HG03460 (cell line): ENCODE results near the gene TRPM6.
"Not testable (repeated sequence)": the region's sequence is repeated elsewhere in the genome, so short reads cannot be mapped to it uniquely, and the experiment has no call there.

Source experiments
- ATAC-seq: cut with Tn5 transposase; IDR thresholded peaks from one replicate; pipeline ENCODE4 v1.9.1; 2021; ENCODE audit not compliant: unreplicated experiment

TRPM6 gene

GRCh38 chr9:74887041-74887980 is at the start of gene TRPM6:
Gene TRPM6, minus strand, starts transcription at chr9:74887921. Its CDS starts 65 bp downstream, at chr9:74887856.
- ATAC-seq: no peak

- no peak for ATAC-seq
Observed at GRCh38 chr9:74935008-74935407, 47.3 kb upstream of the TRPM6 start.

GRCh38 chr9:74921737-74922136 is 34.0 kb upstream of the TRPM6 start:
- no peak for ATAC-seq

- no peak for ATAC-seq
Observed at GRCh38 chr9:74920944-74921626, 33.4 kb upstream of the TRPM6 start.

- no peak for ATAC-seq
Observed at GRCh38 chr9:74910036-74910435, 22.3 kb upstream of the TRPM6 start.

GRCh38 chr9:74908665-74909064 is 20.9 kb upstream of the TRPM6 start:
- ATAC-seq: no peak

- no peak for ATAC-seq
Observed at GRCh38 chr9:74907085-74907484, 19.4 kb upstream of the TRPM6 start.

GRCh38 chr9:74901001-74901400 is 13.3 kb upstream of the TRPM6 start:
- ATAC-seq: no peak

- not testable (repeated sequence) for ATAC-seq
Observed at GRCh38 chr9:74888449-74888848, 728 bp upstream of the TRPM6 start.

- no peak for ATAC-seq
Observed at GRCh38 chr9:74887981-74888370, 255 bp upstream of the TRPM6 start.

GRCh38 chr9:74876382-74876949 is 11.3 kb downstream of the TRPM6 start:
- no peak for ATAC-seq

- no peak for ATAC-seq
Observed at GRCh38 chr9:74875656-74876055, 12.1 kb downstream of the TRPM6 start.

GRCh38 chr9:74874220-74874619 is 13.5 kb downstream of the TRPM6 start:
- ATAC-seq: no peak

GRCh38 chr9:74872619-74873233 is 15.0 kb downstream of the TRPM6 start:
- no peak for ATAC-seq

- no peak for ATAC-seq
Observed at GRCh38 chr9:74867483-74867882, 20.2 kb downstream of the TRPM6 start.

GRCh38 chr9:74865177-74865576 is 22.5 kb downstream of the TRPM6 start:
- ATAC-seq: no peak

- ATAC-seq: no peak
Observed at GRCh38 chr9:74861773-74862474, 25.8 kb downstream of the TRPM6 start.

GRCh38 chr9:74861071-74861470 is 26.6 kb downstream of the TRPM6 start:
- no peak for ATAC-seq

- not testable (repeated sequence) for ATAC-seq
Observed at GRCh38 chr9:74860247-74860646, 27.5 kb downstream of the TRPM6 start.

- no peak for ATAC-seq
Observed at GRCh38 chr9:74859786-74860185, 27.9 kb downstream of the TRPM6 start.
